Pons (tissue), 1 donor: ENCODE measurements around the gene RAB3GAP1.
A peak's percentile ranks its signal among the peaks of the same experiment; 100 is the strongest.
"Not testable (repeated sequence)": the region's sequence is repeated elsewhere in the genome, so short reads cannot be mapped to it uniquely, and the experiment has no call there.

ENCODE experiments used
- DNase-seq: peaks from one replicate; pipeline ENCODE4 v3.0.0-alpha.2; 2016; ENCODE audit warnings: low spot score

Gene RAB3GAP1

GRCh38 chr2:135105513-135106316 lies 53.6 kb downstream of the RAB3GAP1 start:
- DNase-seq: not testable (repeated sequence)

- DNase-seq: no peak
Observed at GRCh38 chr2:135113322-135113721, 61.2 kb downstream of the RAB3GAP1 start.

- DNase-seq: no peak
Observed at GRCh38 chr2:135119582-135119981, 67.5 kb downstream of the RAB3GAP1 start.

GRCh38 chr2:135121016-135121657 lies 69.0 kb downstream of the RAB3GAP1 start:
- no peak for DNase-seq

GRCh38 chr2:135121658-135122039 lies 69.6 kb downstream of the RAB3GAP1 start:
- DNase-seq: not testable (repeated sequence)

GRCh38 chr2:135124924-135125886 lies 73.1 kb downstream of the RAB3GAP1 start:
- no peak for DNase-seq

- DNase-seq: no peak
Observed at GRCh38 chr2:135125940-135126339, 73.8 kb downstream of the RAB3GAP1 start.

GRCh38 chr2:135130751-135131150 lies 78.7 kb downstream of the RAB3GAP1 start:
- no peak for DNase-seq

- no peak for DNase-seq
Observed at GRCh38 chr2:135132314-135132713, 80.2 kb downstream of the RAB3GAP1 start.

GRCh38 chr2:135140606-135141005 lies 88.5 kb downstream of the RAB3GAP1 start:
- DNase-seq: no peak

GRCh38 chr2:135142323-135142722 lies 90.2 kb downstream of the RAB3GAP1 start:
- DNase-seq: no peak

- DNase-seq: no peak
Observed at GRCh38 chr2:135144343-135144742, 92.3 kb downstream of the RAB3GAP1 start.

GRCh38 chr2:135149251-135149650 lies 97.2 kb downstream of the RAB3GAP1 start:
- DNase-seq: no peak

GRCh38 chr2:135150725-135151124 lies 98.6 kb downstream of the RAB3GAP1 start:
- no peak for DNase-seq

GRCh38 chr2:135151615-135152014 lies 99.5 kb downstream of the RAB3GAP1 start:
- DNase-seq: peak; percentile 26

- DNase-seq: no peak
Observed at GRCh38 chr2:135152361-135152760, 100.3 kb downstream of the RAB3GAP1 start.

- no peak for DNase-seq
Observed at GRCh38 chr2:135154962-135155361, 102.9 kb downstream of the RAB3GAP1 start.

- DNase-seq: no peak
Observed at GRCh38 chr2:135157856-135158255, 105.8 kb downstream of the RAB3GAP1 start.

- no peak for DNase-seq
Observed at GRCh38 chr2:135159191-135159590, 107.1 kb downstream of the RAB3GAP1 start.

GRCh38 chr2:135162377-135162776 lies 110.3 kb downstream of the RAB3GAP1 start:
- DNase-seq: no peak

- no peak for DNase-seq
Observed at GRCh38 chr2:135162786-135163185, 110.7 kb downstream of the RAB3GAP1 start.

- DNase-seq: no peak
Observed at GRCh38 chr2:135163306-135163705, 111.2 kb downstream of the RAB3GAP1 start.
